Measurements from ENCODE around the gene CHD6.

CHD6 gene

DNA sequence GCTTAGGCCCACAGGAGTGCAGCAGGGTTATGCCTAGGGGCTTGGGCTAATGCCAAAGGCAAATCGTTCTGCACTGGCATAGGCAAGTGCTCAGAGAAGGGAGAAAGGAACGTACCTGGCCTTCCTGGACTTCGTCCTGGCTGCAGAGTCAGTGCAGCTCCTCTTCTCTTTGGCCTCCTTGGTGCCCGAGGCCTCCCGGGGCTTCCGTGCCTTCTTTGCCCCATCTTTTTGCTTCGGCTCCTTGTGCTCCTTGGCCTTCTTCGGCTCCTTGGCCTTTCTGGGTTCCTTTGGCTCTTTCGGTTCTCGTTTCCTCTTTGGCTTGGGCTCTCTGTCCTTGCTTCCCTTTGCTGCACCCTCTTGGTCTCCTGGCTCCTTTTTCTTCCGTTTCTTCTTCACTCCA, 85.2 kb downstream of the CHD6 start:
- no peak for TF ChIP-seq KLF1 (tag by site-specific recombination; IDR thresholded peaks at IDR 0.05)
- TF ChIP-seq, protein P1, sequence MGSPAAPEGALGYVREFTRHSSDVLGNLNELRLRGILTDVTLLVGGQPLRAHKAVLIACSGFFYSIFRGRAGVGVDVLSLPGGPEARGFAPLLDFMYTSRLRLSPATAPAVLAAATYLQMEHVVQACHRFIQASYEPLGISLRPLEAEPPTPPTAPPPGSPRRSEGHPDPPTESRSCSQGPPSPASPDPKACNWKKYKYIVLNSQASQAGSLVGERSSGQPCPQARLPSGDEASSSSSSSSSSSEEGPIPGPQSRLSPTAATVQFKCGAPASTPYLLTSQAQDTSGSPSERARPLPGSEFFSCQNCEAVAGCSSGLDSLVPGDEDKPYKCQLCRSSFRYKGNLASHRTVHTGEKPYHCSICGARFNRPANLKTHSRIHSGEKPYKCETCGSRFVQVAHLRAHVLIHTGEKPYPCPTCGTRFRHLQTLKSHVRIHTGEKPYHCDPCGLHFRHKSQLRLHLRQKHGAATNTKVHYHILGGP (tag by site-specific recombination; IDR thresholded peaks at IDR 0.05): no peak
- TF ChIP-seq SETDB1 (IDR thresholded peaks at IDR 0.05; ENCODE audit: insufficient read length, low read length): no peak
- no peak for TF ChIP-seq ZNF426 (tag by site-specific recombination; IDR thresholded peaks at IDR 0.05)
- TF ChIP-seq, protein P2, sequence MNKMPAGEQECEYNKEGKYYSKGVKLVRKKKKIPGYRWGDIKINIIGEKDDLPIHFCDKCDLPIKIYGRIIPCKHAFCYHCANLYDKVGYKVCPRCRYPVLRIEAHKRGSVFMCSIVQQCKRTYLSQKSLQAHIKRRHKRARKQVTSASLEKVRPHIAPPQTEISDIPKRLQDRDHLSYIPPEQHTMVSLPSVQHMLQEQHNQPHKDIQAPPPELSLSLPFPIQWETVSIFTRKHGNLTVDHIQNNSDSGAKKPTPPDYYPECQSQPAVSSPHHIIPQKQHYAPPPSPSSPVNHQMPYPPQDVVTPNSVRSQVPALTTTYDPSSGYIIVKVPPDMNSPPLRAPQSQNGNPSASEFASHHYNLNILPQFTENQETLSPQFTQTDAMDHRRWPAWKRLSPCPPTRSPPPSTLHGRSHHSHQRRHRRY (tag by site-specific recombination; IDR thresholded peaks at IDR 0.05): no peak
- no peak for TF ChIP-seq ZNF239 (tag by site-specific recombination; IDR thresholded peaks at IDR 0.05)
- TF ChIP-seq KLF9 (tag by site-specific recombination; IDR thresholded peaks at IDR 0.05; ENCODE audit: low read depth): no peak
- TF ChIP-seq ZFP41 (tag by site-specific recombination; IDR thresholded peaks at IDR 0.05; ENCODE audit: borderline replicate concordance): no peak
- TF ChIP-seq ZNF223 (tag by site-specific recombination; IDR thresholded peaks at IDR 0.05): no peak
- no peak for TF ChIP-seq OVOL3 (tag by site-specific recombination; IDR thresholded peaks at IDR 0.05)
- TF ChIP-seq SCRT1 (tag by site-specific recombination; IDR thresholded peaks at IDR 0.05; ENCODE audit: borderline replicate concordance): no peak
- TF ChIP-seq, protein P3, sequence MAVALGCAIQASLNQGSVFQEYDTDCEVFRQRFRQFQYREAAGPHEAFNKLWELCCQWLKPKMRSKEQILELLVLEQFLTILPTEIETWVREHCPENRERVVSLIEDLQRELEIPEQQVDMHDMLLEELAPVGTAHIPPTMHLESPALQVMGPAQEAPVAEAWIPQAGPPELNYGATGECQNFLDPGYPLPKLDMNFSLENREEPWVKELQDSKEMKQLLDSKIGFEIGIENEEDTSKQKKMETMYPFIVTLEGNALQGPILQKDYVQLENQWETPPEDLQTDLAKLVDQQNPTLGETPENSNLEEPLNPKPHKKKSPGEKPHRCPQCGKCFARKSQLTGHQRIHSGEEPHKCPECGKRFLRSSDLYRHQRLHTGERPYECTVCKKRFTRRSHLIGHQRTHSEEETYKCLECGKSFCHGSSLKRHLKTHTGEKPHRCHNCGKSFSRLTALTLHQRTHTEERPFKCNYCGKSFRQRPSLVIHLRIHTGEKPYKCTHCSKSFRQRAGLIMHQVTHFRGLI (tag by site-specific recombination; IDR thresholded peaks at IDR 0.05): no peak
- TF ChIP-seq ZNF155 (tag by site-specific recombination; IDR thresholded peaks at IDR 0.05): no peak
- TF ChIP-seq, protein P4, sequence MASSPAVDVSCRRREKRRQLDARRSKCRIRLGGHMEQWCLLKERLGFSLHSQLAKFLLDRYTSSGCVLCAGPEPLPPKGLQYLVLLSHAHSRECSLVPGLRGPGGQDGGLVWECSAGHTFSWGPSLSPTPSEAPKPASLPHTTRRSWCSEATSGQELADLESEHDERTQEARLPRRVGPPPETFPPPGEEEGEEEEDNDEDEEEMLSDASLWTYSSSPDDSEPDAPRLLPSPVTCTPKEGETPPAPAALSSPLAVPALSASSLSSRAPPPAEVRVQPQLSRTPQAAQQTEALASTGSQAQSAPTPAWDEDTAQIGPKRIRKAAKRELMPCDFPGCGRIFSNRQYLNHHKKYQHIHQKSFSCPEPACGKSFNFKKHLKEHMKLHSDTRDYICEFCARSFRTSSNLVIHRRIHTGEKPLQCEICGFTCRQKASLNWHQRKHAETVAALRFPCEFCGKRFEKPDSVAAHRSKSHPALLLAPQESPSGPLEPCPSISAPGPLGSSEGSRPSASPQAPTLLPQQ (tag by site-specific recombination; IDR thresholded peaks at IDR 0.05): no peak
- no peak for TF ChIP-seq ZNF843 (tag by site-specific recombination; IDR thresholded peaks at IDR 0.05)
- TF ChIP-seq ZNF366 (tag by site-specific recombination; conservative IDR thresholded peaks at IDR 0.05): no peak
- TF ChIP-seq KLF16 (tag by site-specific recombination; IDR thresholded peaks at IDR 0.05): no peak
- TF ChIP-seq GLIS1 (tag by site-specific recombination; IDR thresholded peaks at IDR 0.05): no peak
- TF ChIP-seq, protein P5, sequence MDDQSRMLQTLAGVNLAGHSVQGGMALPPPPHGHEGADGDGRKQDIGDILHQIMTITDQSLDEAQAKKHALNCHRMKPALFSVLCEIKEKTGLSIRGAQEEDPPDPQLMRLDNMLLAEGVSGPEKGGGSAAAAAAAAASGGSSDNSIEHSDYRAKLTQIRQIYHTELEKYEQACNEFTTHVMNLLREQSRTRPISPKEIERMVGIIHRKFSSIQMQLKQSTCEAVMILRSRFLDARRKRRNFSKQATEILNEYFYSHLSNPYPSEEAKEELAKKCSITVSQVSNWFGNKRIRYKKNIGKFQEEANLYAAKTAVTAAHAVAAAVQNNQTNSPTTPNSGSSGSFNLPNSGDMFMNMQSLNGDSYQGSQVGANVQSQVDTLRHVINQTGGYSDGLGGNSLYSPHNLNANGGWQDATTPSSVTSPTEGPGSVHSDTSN (CRISPR knock-in tag; IDR thresholded peaks at IDR 0.05): no peak
- no peak for TF ChIP-seq ZNF555 (tag by site-specific recombination; conservative IDR thresholded peaks at IDR 0.05)
- H3K27ac ChIP-seq (ENCODE audit: extremely low read depth, low read depth, low read length): no peak overlapping the region
- H3K9me3 ChIP-seq (ENCODE audit: control insufficient read depth, insufficient read depth, low read depth, low read length): no peaks in the 10 kb centered on the region
- ChIA-PET POLR2A (no interaction called here), CTCF (interaction anchor here (0.7 kb wide), 1 partner anchor 9 kb away, joined by 3 read pairs; no protein-coding TSS in a partner anchor)
- no peaks in the 10 kb centered on the region for H3K4me1 ChIP-seq (ENCODE audit: control insufficient read depth, insufficient read depth, low read length)
- no peak overlapping the region for H3K4me3 ChIP-seq (ENCODE audit: low read depth, low read length)
- peaks cover 0 to 29% of the 10 kb centered on the region in 2 experiments; a peak in 1 of 3 replicates for H3K36me3 ChIP-seq (ENCODE audit: control insufficient read depth in 2 of 2, insufficient read depth in 1 of 2, low read length in 2 of 2)
